NB4 (cell line): ENCODE results near the gene BLTP3B.
A peak's percentile ranks its signal among the peaks of the same experiment; 100 is the strongest.

Source experiments
- DNase-seq: peaks from one replicate; pipeline ENCODE4 v3.0.0; 2010; ENCODE audit warnings: low read depth
- H3K4me3 ChIP-seq: one replicate; pipeline ENCODE4 v1.5.1; 2011; ENCODE audit warnings: mild to moderate bottlenecking, low read depth, low read length, moderate library complexity
- CTCF ChIP-seq: IDR thresholded peaks from one replicate; pipeline ENCODE4 v1.5.1; 2012; ENCODE audit warnings: low read depth, low read length
- MYC ChIP-seq: IDR thresholded peaks from 2 replicates; pipeline ENCODE4 v1.6.1; 2011; ENCODE audit warnings: low read depth, low read length
- POLR2A ChIP-seq: IDR thresholded peaks from 2 replicates; pipeline ENCODE4 v1.6.1; 2011; ENCODE audit warnings: mild to moderate bottlenecking; ENCODE audit not compliant: insufficient read length; ENCODE audit errors: extremely low read depth
- TF ChIP-seq, protein P1 (sequence below): IDR thresholded peaks from 2 replicates; pipeline ENCODE4 v1.6.1; 2011; ENCODE audit warnings: low read depth, low read length

The BLTP3B gene

DNA sequence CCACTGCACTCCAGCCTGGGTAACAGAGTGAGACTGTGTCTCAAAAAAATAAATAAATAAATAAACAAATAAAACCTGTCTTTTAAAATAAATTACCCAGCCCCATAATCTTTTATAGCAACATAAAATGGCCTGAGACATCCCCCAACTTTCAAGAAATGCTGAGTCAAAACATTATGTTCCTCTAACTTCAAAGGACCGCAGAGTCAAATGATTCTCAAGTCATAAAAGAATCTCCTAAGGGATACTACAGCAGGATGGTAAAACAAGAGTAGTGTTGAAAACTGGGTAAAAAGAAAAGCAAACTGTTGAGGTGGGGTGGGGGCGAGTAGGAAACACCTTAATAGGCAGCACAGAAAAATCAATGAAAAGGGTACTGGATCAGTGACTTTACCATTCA lies 9.5 kb downstream of the BLTP3B start:
- no peak for DNase-seq
- no peak overlapping the region for H3K4me3 ChIP-seq
- no peak for TF ChIP-seq POLR2A
- TF ChIP-seq, protein P1, sequence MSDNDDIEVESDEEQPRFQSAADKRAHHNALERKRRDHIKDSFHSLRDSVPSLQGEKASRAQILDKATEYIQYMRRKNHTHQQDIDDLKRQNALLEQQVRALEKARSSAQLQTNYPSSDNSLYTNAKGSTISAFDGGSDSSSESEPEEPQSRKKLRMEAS, result no peak
- no peak for TF ChIP-seq CTCF
- TF ChIP-seq MYC, result no peak

- DNase-seq, result peak; percentile 90
- TF ChIP-seq CTCF (peak; percentile 58), MYC (no peak), POLR2A (no peak)
- TF ChIP-seq, protein P1, result no peak
- peak overlapping the region; percentile 47 for H3K4me3 ChIP-seq
Measured at GRCh38 chr12:100128512-100128908, 14.2 kb downstream of the BLTP3B start.

DNA sequence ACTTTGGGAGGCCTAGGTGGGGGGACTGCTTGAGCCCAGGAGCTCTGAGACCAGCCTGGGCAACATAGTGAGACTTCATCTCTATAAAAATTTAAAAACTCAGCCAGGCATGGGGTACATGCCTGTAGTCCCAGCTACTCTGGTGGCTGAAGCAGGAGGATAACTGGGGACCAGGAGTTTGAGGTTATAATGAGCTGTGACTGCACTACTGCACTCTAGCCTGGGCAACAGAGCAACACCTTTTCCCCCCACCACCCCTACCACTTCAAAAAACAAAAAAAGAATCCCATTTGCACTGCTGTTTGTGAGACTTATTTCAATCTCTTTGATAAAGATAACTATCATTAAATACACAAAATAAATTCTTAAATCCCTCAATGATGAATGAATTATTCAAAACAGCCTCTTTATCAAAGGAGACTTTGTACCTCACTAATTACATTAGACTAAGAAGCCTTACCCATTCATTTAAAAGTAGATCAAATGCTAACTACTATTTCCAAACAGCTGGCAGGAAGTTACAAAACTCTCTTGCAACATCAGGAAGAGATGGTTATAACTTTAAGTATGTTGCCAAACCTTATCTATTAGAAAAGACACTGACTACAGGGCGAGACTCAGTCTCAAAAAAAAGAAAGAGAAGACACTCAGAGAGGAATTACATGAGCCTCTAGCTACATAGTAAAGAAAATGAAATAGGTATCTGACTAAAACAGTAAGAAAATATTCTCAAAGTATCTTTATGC lies 14.7 kb downstream of the BLTP3B start:
- peak overlapping the region; percentile 47 for H3K4me3 ChIP-seq
- TF ChIP-seq POLR2A, result no peak
- TF ChIP-seq MYC, result peak; percentile 24; the same call in 1 of the 2 replicates
- TF ChIP-seq, protein P1, result no peak
- TF ChIP-seq CTCF, result no peak
- peak; percentile 93 for DNase-seq

DNA sequence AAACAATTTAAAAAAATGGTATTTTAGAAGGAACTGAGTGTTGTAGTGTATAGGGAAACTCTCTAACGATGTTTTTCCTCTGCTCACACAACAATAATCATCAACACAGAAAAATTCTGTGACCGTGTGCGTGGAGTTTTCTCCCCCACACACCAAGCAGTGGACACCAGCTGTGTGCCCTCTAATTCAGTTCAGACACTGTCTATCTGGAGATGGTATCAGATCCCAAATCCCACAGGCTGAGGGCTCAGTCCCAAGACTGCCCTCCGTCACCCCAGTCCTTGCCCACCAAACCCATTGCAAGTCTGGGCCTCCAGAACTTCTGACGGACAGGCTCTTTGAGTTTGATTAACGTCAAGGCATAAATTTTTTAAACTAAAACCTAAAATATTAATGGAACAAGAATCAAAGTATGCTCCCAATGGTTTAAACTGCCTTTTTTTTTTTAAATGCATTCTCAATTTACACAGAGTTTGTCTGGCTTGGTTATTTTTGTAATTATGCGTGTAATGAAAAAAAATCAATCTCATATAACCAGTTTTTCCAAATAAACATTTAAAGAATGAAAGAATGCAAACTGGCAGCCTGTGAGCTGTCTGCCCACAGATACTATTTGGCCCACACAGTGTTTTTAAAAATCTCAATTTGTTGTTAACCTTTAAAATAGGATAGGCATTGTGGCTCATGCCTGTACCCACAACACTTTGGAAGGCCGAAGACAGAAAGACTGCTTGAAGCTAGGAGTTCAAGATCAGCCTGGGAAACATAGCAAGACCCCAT lies 19.2 kb downstream of the BLTP3B start:
- H3K4me3 ChIP-seq, result no peak overlapping the region
- TF ChIP-seq POLR2A (no peak), CTCF (no peak), MYC (no peak)
- TF ChIP-seq, protein P1, result no peak
- DNase-seq, result no peak

GRCh38 chr12:100120355-100120754 lies 22.3 kb downstream of the BLTP3B start:
- no peak for DNase-seq
- TF ChIP-seq CTCF, result no peak
- TF ChIP-seq, protein P1, result no peak
- TF ChIP-seq POLR2A, result no peak
- no peak for TF ChIP-seq MYC

More at GRCh38 chr12:100120355-100120754, 22.3 kb downstream of the BLTP3B start:
- no peak overlapping the region for H3K4me3 ChIP-seq
